ENCODE data around the gene ITK. TPM values are rescaled to one million over a fixed set of nuclear protein-coding genes. Genes with fewer than 3 reads are reported as not detected.

The ITK gene
- total RNA-seq, 4 donors from 2014 or later: 0.40 to 43.4 (median 5.0) TPM

- no peak for TF ChIP-seq POLR2A (IDR thresholded peaks at IDR 0.05)
- TF ChIP-seq CTCF (IDR thresholded peaks at IDR 0.05): no peak
- no peak for TF ChIP-seq EP300 (IDR thresholded peaks at IDR 0.05; ENCODE audit: low read depth)
- no peak for TF ChIP-seq POLR2AphosphoS5 (IDR thresholded peaks at IDR 0.05)
- Histone ChIP-seq H3K9me3 (no peaks in the 10 kb centered on the region), H3K36me3 (no peaks in the 10 kb centered on the region), H3K27ac (no peak overlapping the region), H3K4me3 (no peak overlapping the region), H3K27me3 (no peaks in the 10 kb centered on the region), H3K4me1 (peaks cover 0 to 5% (median 2%) of the 10 kb centered on the region in 4 donors)
- in situ Hi-C loops (cut with MboI; ENCODE audit: low pct_ligation_motif_present in 1 of 4, low pct_unique_long_range_greater_than_20kb in 1 of 4, low sequenced_read_pairs in 3 of 4): no loop called here
- no peak for DNase-seq
- intact Hi-C loops (cut with DNase I; ENCODE audit: low total_unique reads): loop anchor here (5.0 kb wide), 1 partner anchor 842 kb away; no protein-coding TSS in a partner anchor
- 82 to 88% methylated on average over 4 to 7 of the region's 7 CpGs for WGBS, 2 donors (ENCODE audit: low coverage in 1 of 2)
These were observed 113.9 kb downstream of the ITK start for GRCh38 chr5:157294407-157295091.

- no peak for DNase-seq
- H3K27ac ChIP-seq: no peak overlapping the region
- H3K36me3 ChIP-seq: no peaks in the 10 kb centered on the region
- no peak overlapping the region for H3K4me3 ChIP-seq
- in situ Hi-C loops (cut with MboI; ENCODE audit: low pct_ligation_motif_present in 1 of 4, low pct_unique_long_range_greater_than_20kb in 1 of 4, low sequenced_read_pairs in 3 of 4): no loop called here
- TF ChIP-seq POLR2AphosphoS5 (IDR thresholded peaks at IDR 0.05): no peak
- TF ChIP-seq CTCF (IDR thresholded peaks at IDR 0.05): no peak
- no peak for TF ChIP-seq EP300 (IDR thresholded peaks at IDR 0.05; ENCODE audit: low read depth)
- no peak for TF ChIP-seq POLR2A (IDR thresholded peaks at IDR 0.05)
- H3K4me1 ChIP-seq: peaks cover 0 to 5% (median 2%) of the 10 kb centered on the region in 4 donors
- intact Hi-C loops (cut with DNase I; ENCODE audit: low total_unique reads): loop anchor here (5.0 kb wide), 1 partner anchor 843 kb away; no protein-coding TSS in a partner anchor
- no peaks in the 10 kb centered on the region for H3K27me3 ChIP-seq
- no peaks in the 10 kb centered on the region for H3K9me3 ChIP-seq
- 43 to 44% methylated on average over 1 of the region's 1 CpG for WGBS, 2 donors (ENCODE audit: low coverage in 1 of 2)
These were observed 114.6 kb downstream of the ITK start for GRCh38 chr5:157295247-157295646.

DNA sequence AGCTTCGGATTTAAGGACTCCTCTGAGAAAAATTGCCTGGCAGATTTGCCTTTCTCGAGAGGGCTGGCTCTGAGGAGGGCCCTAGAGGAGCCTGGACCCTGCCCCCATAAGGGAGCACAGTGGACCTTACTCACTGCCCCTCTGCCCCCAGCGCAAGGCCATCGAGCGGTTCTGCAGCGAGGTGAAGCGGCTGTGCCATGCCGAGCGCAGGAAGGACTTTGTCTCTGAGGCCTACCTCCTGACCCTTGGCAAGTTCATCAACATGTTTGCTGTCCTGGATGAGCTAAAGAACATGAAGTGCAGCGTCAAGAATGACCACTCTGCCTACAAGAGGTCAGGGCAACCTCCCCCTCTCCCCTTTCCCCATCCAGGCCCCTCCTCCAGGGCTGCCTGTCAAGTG is 119.9 kb downstream of the ITK start:
- intact Hi-C loops (cut with DNase I; ENCODE audit: low total_unique reads): loop anchor here (10.0 kb wide), 1 partner anchor 46 kb away; no protein-coding TSS in a partner anchor
- Histone ChIP-seq H3K27me3 (no peaks in the 10 kb centered on the region), H3K9me3 (no peaks in the 10 kb centered on the region), H3K27ac (no peak overlapping the region), H3K4me3 (no peak overlapping the region), H3K36me3 (no peaks in the 10 kb centered on the region), H3K4me1 (no peaks in the 10 kb centered on the region)
- in situ Hi-C loops (cut with MboI; ENCODE audit: low pct_ligation_motif_present in 1 of 4, low pct_unique_long_range_greater_than_20kb in 1 of 4, low sequenced_read_pairs in 3 of 4): loop anchor here in 1 of 4 donors (25.0 kb wide), 1 partner anchor 138 kb away; the partner anchor contains the start of gene GARIN3
- TF ChIP-seq POLR2A (IDR thresholded peaks at IDR 0.05) (no peak), CTCF (IDR thresholded peaks at IDR 0.05) (no peak), POLR2AphosphoS5 (IDR thresholded peaks at IDR 0.05) (no peak), EP300 (IDR thresholded peaks at IDR 0.05; ENCODE audit: low read depth) (no peak)
- WGBS, 2 donors (ENCODE audit: low coverage in 1 of 2): 95 to 100% methylated on average over 1 to 10 of the region's 10 CpGs
- DNase-seq: no peak

DNA sequence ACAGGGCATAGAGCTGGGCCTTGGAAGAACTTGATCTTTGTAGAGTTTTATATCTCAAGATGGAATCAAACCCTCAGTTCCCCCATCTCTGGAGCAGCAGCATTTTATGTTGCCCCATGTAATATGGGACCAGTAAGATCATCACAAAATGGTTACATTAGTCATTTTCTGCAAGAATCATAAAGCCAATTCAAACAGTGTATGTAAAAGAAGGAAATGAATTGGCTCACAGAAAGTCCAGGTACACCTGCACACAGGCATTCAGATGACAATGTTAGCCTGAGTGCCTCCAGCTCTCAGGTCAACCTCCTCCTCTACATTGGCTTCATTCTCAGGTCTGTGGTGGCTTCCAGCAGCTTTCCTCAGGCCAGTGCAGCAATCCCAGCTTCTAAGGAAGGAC is 120.4 kb downstream of the ITK start:
- no peaks in the 10 kb centered on the region for H3K27me3 ChIP-seq

More for the DNA sequence above, 120.4 kb downstream of the ITK start:
- DNase-seq: no peak
- Histone ChIP-seq H3K4me3 (no peak overlapping the region), H3K4me1 (no peaks in the 10 kb centered on the region), H3K36me3 (no peaks in the 10 kb centered on the region), H3K27ac (no peak overlapping the region), H3K9me3 (no peaks in the 10 kb centered on the region)
- in situ Hi-C loops (cut with MboI; ENCODE audit: low pct_ligation_motif_present in 1 of 4, low pct_unique_long_range_greater_than_20kb in 1 of 4, low sequenced_read_pairs in 3 of 4): loop anchor here in 1 of 4 donors (25.0 kb wide), 1 partner anchor 139 kb away; the partner anchor contains the start of gene GARIN3
- intact Hi-C loops (cut with DNase I; ENCODE audit: low total_unique reads): loop anchor here (10.0 kb wide), 1 partner anchor 46 kb away; no protein-coding TSS in a partner anchor
- TF ChIP-seq POLR2AphosphoS5 (IDR thresholded peaks at IDR 0.05) (no peak), EP300 (IDR thresholded peaks at IDR 0.05; ENCODE audit: low read depth) (no peak), CTCF (IDR thresholded peaks at IDR 0.05) (no peak), POLR2A (IDR thresholded peaks at IDR 0.05) (no peak)

Measured in transverse colon (tissue), 4 donors.